GM12878 (cell line): ENCODE results near the gene MB21D2. TPM values are rescaled to one million over a fixed set of nuclear protein-coding genes. Genes with fewer than 3 reads are reported as not detected.

Source experiments
- ATAC-seq: fragments of 200-7000 bp; cut with Tn5 transposase; 3 replicates; pipeline ENCODE4 v1.9.1; 2020; ENCODE audit warnings: mild to moderate bottlenecking, moderate library complexity
- BruUV-seq: library from RNA; stranded (reverse); fragments of 400-500 nt; replicated peaks from 2 replicates; lab custom pipeline; 2021; lab: Mats Ljungman, UMichigan
- CTCF ChIA-PET: fragments of 300-600 bp; sonication (Branson Sonifier 250); formaldehyde crosslinking; extraction: SDS; loops from one replicate; lab custom pipeline; 2021; ENCODE audit warnings: inconsistent platforms; lab: Yijun Ruan, JAX
- POLR2A ChIA-PET: fragments of 350-600 bp; formaldehyde crosslinking; extraction: SDS; loops from one replicate; lab custom pipeline; 2021; ENCODE audit warnings: inconsistent platforms; lab: Charles Lee
- RAD21 ChIA-PET: fragments of 300-600 bp; sonication (Branson Sonifier 250); formaldehyde crosslinking; loops from one replicate; lab custom pipeline; 2023; ENCODE audit warnings: antibody characterized with exemption; ENCODE audit not compliant: unreplicated experiment; lab: Charles Lee
- SMC1A ChIA-PET: fragments of 300-600 bp; sonication (Branson Sonifier 250); formaldehyde crosslinking; loops from one replicate; lab custom pipeline; 2023; ENCODE audit not compliant: unreplicated experiment, uncharacterized antibody; lab: Charles Lee
- DNase-seq: peaks from one replicate; pipeline ENCODE4 v3.0.0-alpha.2; 2011; ENCODE audit warnings: low read depth, low spot score
- FAIRE-seq: peaks from 3 replicates; lab custom pipeline; 2011; peaks lifted over from hg19 to GRCh38; lab: Jason Lieb, UNC
- H2AFZ ChIP-seq: 2 replicates; pipeline ENCODE4 v1.6.0; 2011; ENCODE audit warnings: low read depth, low read length, control low read depth; ENCODE audit not compliant: control insufficient read depth
- H3K27ac ChIP-seq: 2 replicates; pipeline ENCODE4 v1.5.1; 2011; ENCODE audit warnings: control low read depth; ENCODE audit not compliant: control insufficient read depth, insufficient read depth
- H3K27me3 ChIP-seq, 2 experiments: replicated peaks in 1 of 2; 2 replicates each; pipeline versions ENCODE4 v1.6.0 to v1.6.1; 2011; ENCODE audit warnings: low read length in 1 of 2; ENCODE audit not compliant: control insufficient read depth in 2 of 2, insufficient read depth in 2 of 2
- H3K36me3 ChIP-seq, 2 experiments: 2 replicates each; pipeline ENCODE4 v1.5.1; 2011; ENCODE audit warnings: low read length in 1 of 2; ENCODE audit not compliant: control insufficient read depth in 2 of 2, insufficient read depth in 2 of 2
- H3K4me1 ChIP-seq: 2 replicates; pipeline ENCODE4 v1.6.1; 2011; ENCODE audit warnings: mild to moderate bottlenecking, low read length, moderate library complexity, mixed read lengths; ENCODE audit not compliant: control insufficient read depth, insufficient read depth
- H3K4me2 ChIP-seq: 2 replicates; pipeline ENCODE4 v1.6.0; 2011; ENCODE audit warnings: control low read depth; ENCODE audit not compliant: control insufficient read depth, insufficient read depth
- H3K4me3 ChIP-seq: fragments of 200-600 bp; sonication (generic); 2 replicates; pipeline ENCODE4 v1.5.1; 2016
- H3K79me2 ChIP-seq: 2 replicates; pipeline ENCODE4 v1.6.0; 2011; ENCODE audit warnings: low read length; ENCODE audit not compliant: control insufficient read depth, insufficient read depth
- H3K9ac ChIP-seq: 2 replicates; pipeline ENCODE4 v1.8.0; 2011; ENCODE audit warnings: low read length, control low read depth, mixed read lengths; ENCODE audit not compliant: control insufficient read depth, insufficient read depth
- H3K9me3 ChIP-seq: replicated peaks from 3 replicates; pipeline ENCODE4 v1.5.1; 2011; ENCODE audit warnings: mild to moderate bottlenecking, low read length; ENCODE audit not compliant: control insufficient read depth, insufficient read depth
- H4K20me1 ChIP-seq: 2 replicates; pipeline ENCODE4 v1.6.0; 2011; ENCODE audit not compliant: control insufficient read depth, insufficient read depth
- BRCA1 ChIP-seq: IDR thresholded peaks from 2 replicates; pipeline ENCODE4 v1.6.1; 2011; ENCODE audit warnings: low read depth, low read length, improper control_type of control experiment
- CBFB ChIP-seq: IDR thresholded peaks from 2 replicates; pipeline ENCODE4 v1.6.1; 2016; ENCODE audit warnings: antibody characterized with exemption, low read depth
- KDM1A ChIP-seq: fragments of 200-600 bp; sonication (generic); IDR thresholded peaks from 2 replicates; pipeline ENCODE4 v1.6.1; 2016; ENCODE audit warnings: borderline replicate concordance
- NFYA ChIP-seq: IDR thresholded peaks from 2 replicates; pipeline ENCODE4 v1.6.1; 2011; ENCODE audit warnings: low read depth, mild to moderate bottlenecking, low read length, improper control_type of control experiment, borderline replicate concordance
- RB1 ChIP-seq: fragments of 450-650 bp; formaldehyde crosslinking; IDR thresholded peaks from 2 replicates; pipeline ENCODE4 v1.6.1; 2017; ENCODE audit warnings: mild to moderate bottlenecking, borderline replicate concordance
- TCF3 ChIP-seq: IDR thresholded peaks from 2 replicates; pipeline ENCODE4 v1.6.1; 2012; ENCODE audit warnings: low read depth, mild to moderate bottlenecking, low read length, borderline replicate concordance; ENCODE audit not compliant: insufficient read depth
- WGBS: methylation state at CpG from one replicate; pipeline ENCODE4 v1.1.6; 2016; ENCODE audit warnings: low lambda C conversion rate; ENCODE audit not compliant: insufficient replicate concordance, insufficient coverage; ENCODE audit errors: missing lambda C conversion rate; 5-methylcytosine and 5-hydroxymethylcytosine counted together
- in situ Hi-C: fragments of 300-500 bp; cut with MboI; formaldehyde crosslinking; loops from 9 replicates; pipeline ENCODE4 v1.14.3; 2018; ENCODE audit warnings: mixed read lengths
- intact Hi-C: fragments of 100-400 bp; cut with micrococcal nuclease; formaldehyde crosslinking; loops from one replicate; pipeline ENCODE4 v1.14.2; 2022; ENCODE audit not compliant: unreplicated experiment
- polyA plus RNA-seq, 11 experiments: library from polyadenylated mRNA; depleted of rRNA in 4 of 11; unstranded in 6 of 11; stranded (reverse) in 5 of 11; fragments of >200 nt; fragmentation: Nextera tagmentation in 4 of 11; fragmentation: Illumina TruSeq in 1 of 11; extraction: Ambion mirVana in 4 of 11; extraction: Trizol in 1 of 11; gene quantifications; 1 replicate in 1 of 11; 2 replicates in 10 of 11; pipeline versions ENCODE4 v1.2.1 to v1.2.3, GENCODE V29; 2011 to 2016; ENCODE audit warnings: inconsistent platforms in 2 of 11, missing spikeins in 2 of 11, low read depth in 1 of 11
- total RNA-seq, 4 experiments: library from RNA; depleted of rRNA in 3 of 4; stranded (reverse); fragments of >200 nt in 3 of 4; fragmentation: Illumina TruSeq in 1 of 4; extraction: Trizol in 1 of 4; gene quantifications; 2 replicates each; pipeline versions ENCODE4 v1.2.1 to v1.2.3, GENCODE V29; 2013 to 2021
- TF ChIP-seq, protein P1 (sequence below): fragments of 450-650 bp; conservative IDR thresholded peaks from 2 replicates; pipeline ENCODE4 v1.6.1; 2017; ENCODE audit warnings: mild to moderate bottlenecking, moderate library complexity

MB21D2 gene
- total and polyA plus RNA-seq, 10 of the 15 experiments (the other 5 are each of a cell fraction or from before 2014, with no cell fraction given), result 7.9 to 21.2 (median 15.3) TPM

- ChIA-PET POLR2A (interaction anchor here (2.0 to 2.5 kb wide), 2 partner anchors 9 to 10 kb away, joined by 4 to 8 read pairs; no protein-coding TSS in a partner anchor), RAD21 (interaction anchor here (1.2 to 2.6 kb wide), 3 partner anchors 9 to 36 kb away, joined by 3 to 7 read pairs (median 4); no protein-coding TSS in a partner anchor), CTCF (interaction anchor here (0.8 to 2.6 kb wide), 3 partner anchors 12 to 63 kb away, joined by 3 to 8 read pairs (median 6); no protein-coding TSS in a partner anchor), SMC1A (interaction anchor here (1.3 to 4.6 kb wide), 8 partner anchors 9 to 162 kb away, joined by 3 to 22 read pairs (median 5); no protein-coding TSS in a partner anchor)
- no peaks in the 10 kb centered on the region for H3K36me3 ChIP-seq
- H3K79me2 ChIP-seq, result peaks cover 11% of the 10 kb centered on the region
- WGBS, result 90% methylated on average over 8 of the region's 8 CpGs
- no peaks in the 10 kb centered on the region for H4K20me1 ChIP-seq
- H3K27me3 ChIP-seq, result no peaks in the 10 kb centered on the region
- DNase-seq, result no peak
- H3K4me3 ChIP-seq, result no peak overlapping the region
- in situ Hi-C loops (no loop called here), intact Hi-C loops (no loop called here)
- BruUV-seq, result no TSS peak
- no peaks in the 10 kb centered on the region for H3K9me3 ChIP-seq
- H3K4me2 ChIP-seq, result no peak overlapping the region
- TF ChIP-seq RB1 (no peak), TCF3 (no peak), CBFB (no peak), KDM1A (no peak), NFYA (no peak), BRCA1 (no peak)
- TF ChIP-seq, protein P1, sequence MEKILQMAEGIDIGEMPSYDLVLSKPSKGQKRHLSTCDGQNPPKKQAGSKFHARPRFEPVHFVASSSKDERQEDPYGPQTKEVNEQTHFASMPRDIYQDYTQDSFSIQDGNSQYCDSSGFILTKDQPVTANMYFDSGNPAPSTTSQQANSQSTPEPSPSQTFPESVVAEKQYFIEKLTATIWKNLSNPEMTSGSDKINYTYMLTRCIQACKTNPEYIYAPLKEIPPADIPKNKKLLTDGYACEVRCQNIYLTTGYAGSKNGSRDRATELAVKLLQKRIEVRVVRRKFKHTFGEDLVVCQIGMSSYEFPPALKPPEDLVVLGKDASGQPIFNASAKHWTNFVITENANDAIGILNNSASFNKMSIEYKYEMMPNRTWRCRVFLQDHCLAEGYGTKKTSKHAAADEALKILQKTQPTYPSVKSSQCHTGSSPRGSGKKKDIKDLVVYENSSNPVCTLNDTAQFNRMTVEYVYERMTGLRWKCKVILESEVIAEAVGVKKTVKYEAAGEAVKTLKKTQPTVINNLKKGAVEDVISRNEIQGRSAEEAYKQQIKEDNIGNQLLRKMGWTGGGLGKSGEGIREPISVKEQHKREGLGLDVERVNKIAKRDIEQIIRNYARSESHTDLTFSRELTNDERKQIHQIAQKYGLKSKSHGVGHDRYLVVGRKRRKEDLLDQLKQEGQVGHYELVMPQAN, result no peak
- H3K4me1 ChIP-seq, result 0 out of 2 replicates have a peak, but pooled peaks cover 3% of the 10 kb centered on the region
- H3K27ac ChIP-seq, result no peak overlapping the region
- no peak overlapping the region for H3K9ac ChIP-seq
- H2AFZ ChIP-seq, result no peak overlapping the region
- FAIRE-seq, result no peak
- ATAC-seq, result no peak
These were observed 38.2 kb downstream of the MB21D2 start for GRCh38 chr3:192879346-192880031.
